Skeletal muscle cell (primary cell): ENCODE results near the gene SYNPO2L.
"Not testable (repeated sequence)": the region's sequence is repeated elsewhere in the genome, so short reads cannot be mapped to it uniquely, and the experiment has no call there.

Experiments
- DNase-seq: peaks from one replicate; pipeline ENCODE4 v3.0.0-alpha.2; 2010; ENCODE audit warnings: low read depth
- H3K4me3 ChIP-seq: 2 replicates; pipeline ENCODE4 v1.5.1; 2011; ENCODE audit warnings: low read depth, mild to moderate bottlenecking, control low read depth, low read length, moderate library complexity

Gene SYNPO2L

GRCh38 chr10:73655990-73656298 is at the start of gene SYNPO2L:
Gene SYNPO2L, minus strand, starts transcription at chr10:73656029. Its CDS starts 107 bp downstream, at chr10:73655922.
- no peak within 1 kb of the TSS for H3K4me3 ChIP-seq
- DNase-seq = no peak

GRCh38 chr10:73703924-73704323 is 48.1 kb upstream of the SYNPO2L start:
- H3K4me3 ChIP-seq, DNase-seq: not testable (repeated sequence)

GRCh38 chr10:73698819-73699218 is 43.0 kb upstream of the SYNPO2L start:
- H3K4me3 ChIP-seq, DNase-seq: not testable (repeated sequence)

- H3K4me3 ChIP-seq, DNase-seq: not testable (repeated sequence)
Observed at GRCh38 chr10:73697675-73698159, 41.9 kb upstream of the SYNPO2L start, which contains the start of gene AGAP5. Gene AGAP5, minus strand, starts transcription at chr10:73698109. Its CDS starts 354 bp downstream, at chr10:73697755.

- H3K4me3 ChIP-seq = not testable (repeated sequence)
- peak; percentile 29 for DNase-seq
Observed at GRCh38 chr10:73695302-73695701, 39.5 kb upstream of the SYNPO2L start.

GRCh38 chr10:73690755-73691154 is 34.9 kb upstream of the SYNPO2L start:
- DNase-seq, H3K4me3 ChIP-seq: not testable (repeated sequence)

- H3K4me3 ChIP-seq, DNase-seq: not testable (repeated sequence)
Observed at GRCh38 chr10:73689596-73689995, 33.8 kb upstream of the SYNPO2L start.

GRCh38 chr10:73687641-73688040 is 31.8 kb upstream of the SYNPO2L start:
- H3K4me3 ChIP-seq, DNase-seq: not testable (repeated sequence)

GRCh38 chr10:73674546-73674945 is 18.7 kb upstream of the SYNPO2L start:
- not testable (repeated sequence) for H3K4me3 ChIP-seq, DNase-seq

GRCh38 chr10:73668378-73668777 is 12.5 kb upstream of the SYNPO2L start:
- DNase-seq, H3K4me3 ChIP-seq: not testable (repeated sequence)

- H3K4me3 ChIP-seq, DNase-seq: not testable (repeated sequence)
Observed at GRCh38 chr10:73666153-73666809, 10.5 kb upstream of the SYNPO2L start.

GRCh38 chr10:73665581-73665980 is 9.8 kb upstream of the SYNPO2L start:
- not testable (repeated sequence) for DNase-seq, H3K4me3 ChIP-seq

GRCh38 chr10:73664156-73665040 is 8.6 kb upstream of the SYNPO2L start:
- DNase-seq, H3K4me3 ChIP-seq: not testable (repeated sequence)

- not testable (repeated sequence) for DNase-seq, H3K4me3 ChIP-seq
Observed at GRCh38 chr10:73663621-73664020, 7.8 kb upstream of the SYNPO2L start.

- H3K4me3 ChIP-seq, DNase-seq: not testable (repeated sequence)
Observed at GRCh38 chr10:73662705-73663104, 6.9 kb upstream of the SYNPO2L start.

GRCh38 chr10:73655257-73655989 is 406 bp downstream of the SYNPO2L start:
- no peak for DNase-seq
- no peak overlapping the region for H3K4me3 ChIP-seq

- H3K4me3 ChIP-seq = no peak overlapping the region
- DNase-seq = no peak
Observed at GRCh38 chr10:73653701-73654100, 2.1 kb downstream of the SYNPO2L start.

GRCh38 chr10:73653195-73653594 is 2.6 kb downstream of the SYNPO2L start:
- no peak overlapping the region for H3K4me3 ChIP-seq
- no peak for DNase-seq

- peak overlapping the region; percentile 6 for H3K4me3 ChIP-seq
- DNase-seq = peak; percentile 88
Observed at GRCh38 chr10:73650537-73651331, 5.1 kb downstream of the SYNPO2L start.
